SH-SY5Y (cell line): ENCODE results near the gene ZNF664.

Experiments used
- GATA2 ChIP-seq: IDR thresholded peaks from 2 replicates; pipeline ENCODE4 v1.6.1; 2011; ENCODE audit warnings: mild to moderate bottlenecking, low read depth, low read length
- GATA3 ChIP-seq: IDR thresholded peaks from 2 replicates; pipeline ENCODE4 v1.6.1; 2011; ENCODE audit warnings: low read depth, mild to moderate bottlenecking, low read length, moderate library complexity

Gene ZNF664

DNA sequence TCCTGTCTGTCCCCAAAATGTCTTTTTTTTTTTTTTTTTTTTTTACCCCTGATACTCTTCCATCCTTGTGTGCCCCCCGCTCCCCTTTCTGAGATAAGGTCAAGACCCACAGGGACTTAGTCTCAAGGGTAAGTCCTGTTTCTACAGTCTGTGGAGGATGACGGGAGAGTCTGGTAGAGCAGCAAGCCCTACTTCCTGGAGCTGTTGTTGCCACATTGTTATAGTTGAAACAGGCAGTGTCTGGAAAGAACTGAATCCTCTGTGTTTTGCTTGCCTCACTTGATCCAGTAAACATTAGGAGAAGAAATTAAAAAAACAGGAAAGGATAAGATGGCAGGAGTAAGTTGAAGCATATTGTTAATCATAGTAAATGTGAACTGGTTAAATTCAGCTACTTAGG lies 45.5 kb downstream of the ZNF664 start:
- TF ChIP-seq GATA2 = no peak
- TF ChIP-seq GATA3 = no peak

GRCh38 chr12:124019115-124019514 lies 46.1 kb downstream of the ZNF664 start:
- no peak for TF ChIP-seq GATA3
- no peak for TF ChIP-seq GATA2

GRCh38 chr12:124020514-124020949 lies 47.5 kb downstream of the ZNF664 start:
- TF ChIP-seq GATA2 (no peak), GATA3 (no peak)

GRCh38 chr12:124021007-124021406 lies 48.0 kb downstream of the ZNF664 start:
- TF ChIP-seq GATA3 = no peak
- TF ChIP-seq GATA2 = no peak

DNA sequence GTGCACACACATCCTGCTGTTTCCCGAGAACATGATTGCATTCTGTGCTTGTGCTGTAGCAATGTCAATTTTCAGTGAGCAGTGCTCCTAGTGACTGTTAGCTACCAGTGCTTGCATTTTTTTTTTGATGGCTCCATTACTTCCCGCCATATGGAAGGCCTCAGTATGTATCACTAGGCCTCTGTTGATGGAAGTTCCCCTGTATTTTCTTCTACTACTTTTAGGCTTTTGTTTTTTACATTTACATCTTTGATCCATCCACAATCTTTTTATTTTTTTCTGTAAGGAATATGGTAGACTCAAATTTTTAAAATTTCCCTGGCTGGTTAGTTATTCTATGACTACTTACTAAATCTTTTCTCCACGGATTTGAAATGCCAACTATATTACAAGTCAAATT lies 49.1 kb downstream of the ZNF664 start:
- TF ChIP-seq GATA3 (no peak), GATA2 (no peak)

DNA sequence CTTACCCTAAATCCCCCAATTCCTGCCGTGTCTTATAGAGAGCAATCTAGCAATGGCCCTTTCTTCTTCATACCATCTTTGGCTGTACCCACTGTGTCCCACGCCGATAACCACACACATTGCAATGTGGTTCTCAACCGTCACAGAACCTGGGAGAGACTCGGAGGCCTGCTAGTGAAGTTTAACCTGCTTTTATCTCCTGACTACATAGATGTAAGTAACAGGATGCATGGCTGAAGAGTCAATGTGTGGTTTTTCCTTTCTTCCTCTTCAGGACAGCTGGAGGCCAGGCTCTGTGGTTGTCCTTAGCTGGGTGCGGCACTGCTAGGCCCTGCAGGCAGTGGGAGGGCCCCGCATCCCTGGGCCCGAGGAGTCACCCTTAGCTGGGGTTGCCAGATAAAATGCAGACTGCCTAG lies 51.3 kb downstream of the ZNF664 start:
- no peak for TF ChIP-seq GATA2
- no peak for TF ChIP-seq GATA3

GRCh38 chr12:124024776-124025175 lies 51.8 kb downstream of the ZNF664 start:
- no peak for TF ChIP-seq GATA2
- no peak for TF ChIP-seq GATA3

- TF ChIP-seq GATA2 (no peak), GATA3 (no peak)
Measured at GRCh38 chr12:124025661-124026060, 52.6 kb downstream of the ZNF664 start.

DNA sequence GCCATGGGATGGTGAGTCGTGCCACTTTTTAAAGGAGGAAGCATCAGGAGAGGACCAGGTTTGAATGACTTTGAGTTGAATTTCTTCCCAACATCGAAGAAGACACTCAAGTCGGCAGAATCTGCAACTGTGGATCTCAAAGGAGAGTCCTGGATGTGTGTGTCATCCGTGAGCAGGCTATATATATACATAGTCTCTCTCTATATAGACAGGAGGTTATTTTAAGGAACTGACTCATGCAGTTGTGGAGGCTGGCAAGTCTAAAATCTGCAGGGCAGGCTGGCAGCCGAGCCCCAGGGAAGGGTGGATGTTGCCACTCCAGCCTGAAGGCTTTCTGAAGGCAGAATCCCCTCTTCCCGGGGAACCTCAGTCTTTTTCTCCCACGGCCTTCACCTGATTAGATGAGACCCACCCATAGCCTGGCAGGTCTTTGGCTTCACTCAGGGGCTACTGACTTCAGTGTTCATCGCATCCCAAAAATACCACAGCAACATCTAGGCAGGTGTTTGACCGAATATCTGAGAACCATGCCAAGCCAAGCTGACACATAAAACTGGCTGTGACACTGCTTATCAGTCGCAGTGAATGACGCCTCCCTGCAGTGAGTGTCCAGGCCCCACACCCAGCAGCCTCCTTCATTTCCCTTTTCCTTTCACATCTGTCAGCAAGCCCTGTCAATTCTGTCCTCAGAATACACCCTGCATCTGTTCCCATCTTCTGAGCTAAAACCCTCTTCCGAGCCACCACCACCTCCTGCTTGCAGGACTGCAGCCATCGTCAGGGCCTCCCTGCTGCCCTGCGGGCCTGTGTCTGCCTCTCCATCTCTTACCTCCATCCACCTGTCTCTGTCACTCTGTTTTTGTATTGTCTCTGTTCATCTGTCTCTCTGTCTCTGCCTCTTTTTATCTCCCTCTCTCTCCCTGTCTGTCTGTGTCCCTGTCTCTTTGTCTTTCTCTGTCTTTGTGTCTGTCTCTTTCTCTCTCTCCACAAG lies 54.0 kb downstream of the ZNF664 start:
- TF ChIP-seq GATA2 (no peak), GATA3 (no peak)

DNA sequence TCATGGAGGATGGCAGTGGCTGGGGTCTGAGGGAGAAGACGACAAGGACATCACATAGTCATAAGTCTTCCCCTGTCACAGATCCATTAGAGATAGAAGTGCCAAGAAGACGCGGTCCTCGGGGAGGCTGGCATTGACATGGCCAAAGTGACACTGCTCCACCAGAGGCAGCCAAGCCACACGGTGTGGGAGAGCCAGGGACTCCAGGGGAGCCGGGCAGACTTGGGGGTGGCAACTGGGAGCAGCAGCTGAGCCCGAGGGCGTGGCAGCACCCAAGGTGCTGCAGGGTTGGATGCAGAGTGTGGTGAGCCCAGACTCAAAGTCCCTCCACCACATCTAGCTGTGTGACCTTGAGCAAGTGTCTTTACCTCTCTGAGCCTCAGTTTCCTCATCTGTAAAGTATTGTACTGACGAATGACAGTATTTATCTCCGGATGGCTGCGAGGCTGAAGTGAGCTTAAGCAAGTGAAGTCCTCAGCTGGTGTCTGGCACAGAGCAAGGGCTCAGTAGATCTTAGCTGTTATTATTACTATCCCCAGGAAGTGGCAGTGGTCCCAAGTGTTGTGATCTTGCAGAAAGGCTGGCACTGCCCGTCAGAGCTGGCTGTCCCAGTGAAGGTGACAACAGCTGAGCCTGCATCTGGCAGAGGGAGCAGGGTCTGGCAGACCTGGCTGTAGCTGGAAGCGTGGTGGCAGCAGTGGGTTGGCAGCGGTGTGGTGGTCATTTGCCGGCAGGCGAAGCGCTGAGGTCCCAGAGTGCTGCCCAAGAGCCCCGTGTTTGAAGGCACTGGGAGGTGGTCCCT lies 54.9 kb downstream of the ZNF664 start:
- TF ChIP-seq GATA3 (no peak), GATA2 (no peak)

DNA sequence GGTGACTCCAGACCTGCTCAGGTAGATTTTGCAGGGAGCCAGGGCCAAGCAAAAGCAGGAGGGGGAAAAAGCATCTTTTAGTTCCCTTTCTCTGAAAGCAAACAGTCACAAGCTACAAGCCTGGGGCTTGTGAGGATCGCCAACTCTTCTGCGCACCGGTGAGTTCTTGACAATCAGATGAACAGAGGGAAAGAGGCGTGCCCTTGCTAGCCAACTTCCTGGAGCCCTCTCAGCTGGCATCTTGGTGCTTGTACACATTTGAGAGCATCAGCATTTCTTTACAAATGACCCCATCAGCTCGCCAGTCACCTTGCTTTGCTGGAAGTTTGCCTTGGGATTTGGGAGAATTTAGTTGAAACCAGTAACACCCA lies 55.5 kb downstream of the ZNF664 start:
- TF ChIP-seq GATA2 (no peak), GATA3 (no peak)

DNA sequence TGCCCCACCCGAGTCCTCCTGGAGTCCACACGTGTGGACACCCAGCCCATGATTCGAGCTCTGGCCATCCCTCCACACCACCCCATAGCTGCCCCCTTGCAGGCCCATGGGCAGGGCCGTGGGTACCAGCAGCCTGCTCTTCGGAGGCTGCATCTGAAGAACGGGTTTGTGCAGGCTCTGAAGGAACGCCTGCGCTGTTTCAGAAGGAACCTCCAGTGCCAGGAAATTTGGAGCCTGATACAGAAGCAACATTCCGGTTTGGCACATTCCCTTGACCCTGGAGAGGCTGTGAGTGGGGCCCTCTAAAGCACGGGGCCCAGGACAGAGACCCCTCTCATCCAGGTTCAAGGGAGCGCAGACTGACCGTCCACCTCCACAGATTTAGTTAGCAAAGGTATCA lies 57.0 kb downstream of the ZNF664 start:
- TF ChIP-seq GATA2 (no peak), GATA3 (no peak)

- TF ChIP-seq GATA2 (peak; percentile 33; the same call in 1 of the 2 replicates), GATA3 (no peak)
Measured at GRCh38 chr12:124030510-124030909, 57.5 kb downstream of the ZNF664 start.

DNA sequence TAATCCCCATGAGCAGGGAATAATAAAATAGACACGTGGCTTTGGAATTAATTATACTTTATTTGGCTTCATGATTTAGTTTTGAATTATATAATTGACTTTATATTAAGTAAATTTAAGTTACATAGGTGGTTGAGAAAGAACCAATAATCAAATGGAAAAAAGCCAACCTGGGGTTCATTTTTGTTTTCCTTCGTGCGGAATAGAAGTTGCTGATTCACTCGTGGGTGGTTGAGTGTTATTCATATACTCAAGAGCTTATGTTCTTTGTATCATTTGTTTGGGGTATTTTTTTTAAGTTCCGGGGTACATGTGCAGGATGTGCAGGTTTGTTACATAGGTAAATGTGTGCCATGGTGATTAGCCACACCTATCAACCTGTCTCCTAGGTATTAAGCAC lies 58.0 kb downstream of the ZNF664 start:
- TF ChIP-seq GATA3 = no peak
- no peak for TF ChIP-seq GATA2

DNA sequence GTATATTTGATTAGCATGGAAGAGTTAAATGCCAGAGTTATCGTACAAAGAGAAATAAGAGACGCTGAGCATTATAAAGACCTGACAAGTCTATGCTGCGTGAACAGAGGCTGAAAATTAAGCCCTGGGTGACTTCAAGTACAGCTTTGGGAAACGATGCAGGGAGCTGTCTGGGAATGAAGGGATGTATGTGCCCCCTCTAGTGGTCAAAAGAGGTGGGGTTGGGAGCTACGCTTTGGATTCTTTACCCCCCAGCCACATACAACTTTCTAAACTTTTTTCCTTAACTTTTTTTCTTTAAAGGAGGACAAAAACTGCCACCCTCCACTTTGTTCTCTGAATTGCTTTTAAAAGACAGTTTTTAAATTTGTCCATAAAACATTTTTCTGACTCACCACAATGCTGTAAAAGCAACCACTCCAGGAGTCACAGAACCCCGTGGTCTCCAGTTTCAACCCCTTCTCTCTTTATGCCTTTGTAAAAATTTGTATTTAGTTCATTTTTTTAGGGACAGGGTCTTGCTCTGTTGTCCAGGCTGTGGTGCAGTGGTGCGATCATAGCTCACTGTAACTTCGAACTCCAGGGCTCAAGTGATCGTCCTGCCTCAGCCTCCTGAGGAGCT lies 59.4 kb downstream of the ZNF664 start:
- no peak for TF ChIP-seq GATA2
- no peak for TF ChIP-seq GATA3
